Stimulated activated CD4-positive, alpha-beta T cell treated with anti-CD3 and anti-CD28 coated beads, Interleukin-1b, Interleukin-23, amount 100 ng/mL, for 4 hours (primary cell): Measurements from ENCODE around the gene FAM221B.
A peak's percentile ranks its signal among the peaks of the same experiment; 100 is the strongest.

Experiments used
- DNase-seq, 2 donors: peaks; one replicate each; pipeline ENCODE4 v3.0.0-alpha.2; 2020; ENCODE audit warnings: low read depth in 2 of 2

The FAM221B gene

GRCh38 chr9:35791297-35791921 is 37.1 kb downstream of the FAM221B start, which contains the start of gene NPR2:
NPR2 (plus strand) TSS chr9:35791591; CDS start chr9:35792409, 818 bp downstream.
- no peak for DNase-seq

DNA sequence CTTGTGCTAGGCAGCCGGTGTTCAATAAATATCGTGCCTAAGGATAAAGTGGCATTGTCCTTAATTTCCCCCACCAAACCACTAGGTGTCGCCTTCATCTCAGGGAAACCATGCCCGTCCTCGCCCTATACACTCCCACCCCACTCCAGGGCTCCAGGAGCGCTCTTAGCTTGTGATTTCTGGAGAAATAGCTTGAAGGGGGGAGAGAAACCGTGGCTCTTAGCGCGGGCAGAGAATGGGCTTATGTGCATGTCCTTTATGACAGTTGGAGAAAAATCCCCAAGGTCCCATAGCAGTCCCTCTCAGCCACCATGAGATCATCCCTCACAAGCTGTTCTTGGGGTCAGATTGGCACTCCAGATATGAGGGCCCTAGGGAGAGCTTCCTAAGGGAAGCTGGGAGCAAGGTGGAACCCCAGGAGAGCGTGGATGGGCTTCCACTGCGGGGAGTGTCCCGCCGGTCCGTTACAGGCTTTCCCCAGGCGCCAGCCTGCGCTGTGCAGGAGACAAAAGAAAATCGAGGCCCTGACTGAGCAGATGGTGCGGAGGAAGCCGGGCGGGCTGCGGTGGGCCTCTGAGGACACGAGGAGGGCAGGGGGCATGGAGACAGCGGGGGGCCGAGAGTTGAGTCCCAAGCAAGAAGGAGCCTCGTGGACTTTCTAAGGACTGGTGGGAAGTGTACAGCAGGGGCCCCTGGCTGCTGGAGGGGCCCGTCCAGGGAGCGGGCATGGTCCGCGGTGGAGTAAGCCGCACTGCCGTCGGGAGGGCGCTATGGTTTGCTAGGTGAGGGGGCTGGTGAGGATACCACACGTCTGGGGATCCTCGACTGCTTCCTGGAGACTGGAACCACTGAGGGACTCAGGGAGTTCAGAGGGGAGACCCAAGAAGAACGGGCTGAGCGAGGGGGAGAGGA is 37.9 kb downstream of the FAM221B start:
- peak; percentile 13 to 46 for DNase-seq

DNA sequence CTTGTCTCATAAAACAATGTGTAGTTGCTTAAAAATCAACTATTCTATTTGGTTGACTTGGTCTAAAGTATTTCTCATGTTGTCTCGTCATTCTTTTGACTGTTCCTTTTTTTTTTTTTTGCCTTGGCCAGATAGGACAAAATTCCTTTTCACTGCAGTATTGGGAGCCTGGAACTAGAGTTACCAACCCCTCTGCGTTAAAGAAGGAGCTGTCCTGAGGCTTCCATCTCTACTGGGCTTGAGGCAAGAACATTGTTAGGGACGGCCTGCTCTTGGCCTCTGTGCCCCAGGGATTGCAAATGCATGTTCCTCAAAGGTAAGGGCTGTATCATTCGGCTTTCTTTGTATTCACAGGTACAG is 38.5 kb downstream of the FAM221B start:
- no peak for DNase-seq

GRCh38 chr9:35789541-35789940 is 39.0 kb downstream of the FAM221B start:
- DNase-seq, result no peak

- no peak for DNase-seq
These were observed 45.1 kb downstream of the FAM221B start for GRCh38 chr9:35783418-35783817.

- DNase-seq, result no peak
These were observed 47.5 kb downstream of the FAM221B start for GRCh38 chr9:35781066-35781465.

DNA sequence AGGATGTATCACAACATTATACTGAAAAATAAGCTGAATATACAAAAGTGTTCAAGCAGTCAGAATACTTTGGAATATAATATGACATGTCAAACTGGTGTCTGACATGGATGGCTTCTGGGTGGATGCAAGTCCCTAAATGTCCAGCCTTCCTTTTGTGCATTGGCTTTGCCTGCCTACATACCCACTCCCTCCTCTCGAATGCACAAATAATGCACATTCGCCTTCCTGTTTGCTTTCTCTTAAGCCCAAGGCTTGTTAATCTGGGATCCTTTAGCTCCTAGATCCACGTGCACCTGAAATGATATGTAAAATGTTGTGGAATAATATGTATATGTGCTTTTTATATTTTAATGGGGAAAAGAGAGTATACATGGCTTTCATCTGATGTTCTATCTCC is 50.0 kb downstream of the FAM221B start:
- no peak for DNase-seq

DNA sequence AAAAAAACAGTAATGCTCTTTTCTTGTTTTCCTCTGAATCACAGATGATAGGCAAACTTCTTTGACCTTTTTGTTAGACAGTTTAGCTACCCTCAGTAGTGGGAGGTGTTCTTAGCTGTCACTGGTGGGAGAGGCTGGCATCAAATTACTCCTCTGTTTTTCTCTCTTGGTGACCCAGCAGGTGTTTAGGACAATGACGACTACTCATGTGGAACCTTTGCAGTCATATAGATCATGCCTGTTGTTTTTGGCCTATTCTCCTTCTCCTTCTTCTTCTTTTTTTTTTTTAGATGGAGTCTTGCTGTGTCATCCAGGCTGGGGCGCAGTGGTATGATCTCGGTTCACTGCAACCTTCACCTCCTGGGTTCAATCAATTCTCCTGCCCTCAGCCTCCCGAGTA is 52.5 kb downstream of the FAM221B start:
- DNase-seq, result no peak

DNA sequence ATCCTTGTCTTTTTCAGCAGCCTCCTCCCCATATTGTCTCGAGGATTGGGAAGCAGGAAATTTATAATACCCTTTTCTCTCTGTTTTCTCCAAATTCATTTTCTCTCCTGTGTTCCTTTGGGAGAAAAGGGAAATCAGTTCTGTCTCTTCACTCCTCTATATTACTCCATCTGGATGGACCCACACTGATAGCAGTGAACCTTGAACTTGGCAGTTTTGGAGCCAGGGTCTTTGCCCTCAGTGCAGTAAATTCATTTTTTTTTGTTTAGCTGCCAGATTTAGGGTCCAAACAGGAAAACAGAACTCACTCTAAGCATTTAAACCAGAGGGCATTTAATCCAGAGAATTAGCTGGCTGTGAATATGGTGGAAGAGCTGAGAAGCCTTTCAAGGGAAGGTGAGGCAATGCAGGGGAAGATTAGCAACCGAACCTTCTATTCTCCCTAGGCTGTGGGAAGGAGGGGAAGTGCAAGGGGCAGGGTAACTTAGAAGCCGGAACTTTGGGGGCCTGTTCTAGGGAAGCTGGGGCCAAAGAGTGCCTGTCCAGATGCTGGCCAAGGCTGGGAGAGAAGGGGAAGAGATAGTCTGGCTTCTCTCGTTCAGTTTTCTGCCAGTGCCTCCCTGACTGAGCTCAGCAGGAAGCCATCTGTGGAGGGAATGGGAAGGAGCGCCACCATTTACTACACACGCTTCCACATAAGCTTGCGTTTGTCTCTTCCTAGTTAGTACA is 53.5 kb downstream of the FAM221B start:
- no peak for DNase-seq

DNA sequence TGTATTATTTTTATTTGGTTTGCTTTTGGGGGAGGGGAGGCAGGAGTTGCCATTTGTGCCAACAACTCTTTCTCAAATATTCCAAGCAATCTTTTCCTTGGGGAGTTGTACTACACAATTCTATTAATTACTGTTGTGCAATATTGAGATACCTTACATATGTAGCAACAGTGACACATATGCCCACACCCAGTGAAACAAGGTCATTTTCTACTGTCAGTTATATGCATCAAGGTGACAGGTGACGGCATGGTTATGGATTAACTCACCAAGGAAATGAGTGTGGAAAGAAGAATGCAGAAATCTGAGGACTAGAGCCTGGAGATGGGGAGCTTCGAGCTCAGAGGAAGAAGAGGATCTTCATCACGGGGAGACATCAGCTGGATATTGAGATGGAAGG is 56.6 kb downstream of the FAM221B start:
- no peak for DNase-seq

GRCh38 chr9:35771534-35771933 is 57.0 kb downstream of the FAM221B start:
- DNase-seq, result no peak

- no peak for DNase-seq
These were observed 57.5 kb downstream of the FAM221B start for GRCh38 chr9:35771075-35771433.

GRCh38 chr9:35769763-35770162 is 58.8 kb downstream of the FAM221B start:
- DNase-seq, result no peak

DNA sequence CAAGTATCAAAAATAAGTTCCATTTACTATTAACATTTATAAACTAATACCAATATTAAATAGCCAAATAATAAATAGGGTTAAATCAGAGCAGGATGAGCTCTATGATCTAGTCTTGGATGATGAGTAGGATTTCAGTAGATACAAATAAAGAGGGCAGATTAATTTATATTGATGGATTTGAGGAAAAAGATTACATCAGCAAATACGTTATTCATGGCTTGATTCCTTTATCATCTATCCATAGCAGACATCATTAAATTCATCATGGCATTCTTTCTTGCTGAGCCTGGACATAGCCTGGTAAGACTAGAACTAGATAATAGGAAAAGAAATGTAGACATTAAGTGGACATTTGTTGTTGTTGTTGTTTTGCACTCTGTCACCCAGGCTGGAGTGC is 61.1 kb downstream of the FAM221B start:
- DNase-seq, result no peak

DNA sequence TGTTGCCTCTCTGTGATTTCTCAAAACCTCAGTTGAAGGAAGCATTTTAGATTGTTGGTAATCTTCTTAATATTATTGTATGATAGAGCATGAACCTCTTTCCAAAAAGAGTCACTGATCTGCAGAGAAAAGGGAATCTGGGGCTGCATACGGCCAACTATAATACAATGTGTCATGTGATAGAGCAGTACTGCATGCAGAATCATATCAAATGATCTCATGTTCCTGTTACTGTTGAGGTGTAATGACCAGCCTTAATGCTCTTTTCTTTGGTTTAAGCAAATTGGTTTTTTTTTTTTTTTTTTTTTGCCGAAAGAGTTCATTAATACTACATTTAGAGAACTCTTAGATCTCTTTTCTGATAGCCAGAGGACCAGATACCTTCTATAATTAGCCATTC is 61.5 kb downstream of the FAM221B start:
- no peak for DNase-seq
